OCI-LY1 (cell line): ENCODE data around the gene TSNAX.

Experiments
- H2AFZ ChIP-seq: fragments of 200-600 bp; sonication (generic), shearing (Covaris generic); 2 replicates; pipeline ENCODE4 v1.6.0; 2014; ENCODE audit warnings: antibody characterized with exemption, mild to moderate bottlenecking, low read length
- H3F3A ChIP-seq: fragments of 200-600 bp; sonication (generic), shearing (Covaris generic); 2 replicates; pipeline ENCODE4 v1.6.0; 2014; ENCODE audit warnings: mild to moderate bottlenecking, antibody characterized with exemption, low read length, moderate library complexity; ENCODE audit not compliant: insufficient read depth
- H3K27ac ChIP-seq: fragments of 200-600 bp; sonication (generic); 2 replicates; pipeline ENCODE4 v1.5.1; 2014; ENCODE audit warnings: low read length, mixed run types, mild to moderate bottlenecking, low read depth; ENCODE audit not compliant: poor library complexity, severe bottlenecking
- H3K27me3 ChIP-seq: fragments of 200-600 bp; sonication (generic); 2 replicates; pipeline ENCODE4 v1.6.0; 2014; ENCODE audit warnings: antibody characterized with exemption, mild to moderate bottlenecking, low read length, moderate library complexity; ENCODE audit not compliant: insufficient read depth
- H3K36me3 ChIP-seq: fragments of 200-600 bp; sonication (generic); 2 replicates; pipeline ENCODE4 v1.6.1; 2014; ENCODE audit warnings: mild to moderate bottlenecking, antibody characterized with exemption, low read length, moderate library complexity, mixed read lengths; ENCODE audit not compliant: insufficient read depth
- H3K4me1 ChIP-seq: fragments of 200-600 bp; sonication (generic); 2 replicates; pipeline ENCODE4 v1.5.1; 2014; ENCODE audit warnings: mild to moderate bottlenecking, low read length, moderate library complexity; ENCODE audit not compliant: insufficient read depth, severe bottlenecking
- H3K4me2 ChIP-seq: fragments of 200-600 bp; sonication (generic), shearing (Covaris generic); 2 replicates; pipeline ENCODE4 v1.6.1; 2014; ENCODE audit warnings: low read length
- H3K4me3 ChIP-seq: fragments of 200-600 bp; sonication (generic); 2 replicates; pipeline ENCODE4 v1.5.1; 2014; ENCODE audit warnings: low read length, low read depth, mild to moderate bottlenecking, mixed read lengths; ENCODE audit not compliant: poor library complexity, severe bottlenecking
- H3K79me2 ChIP-seq: fragments of 200-600 bp; shearing (Covaris generic); 2 replicates; pipeline ENCODE4 v1.6.1; 2016; ENCODE audit warnings: mixed run types, low read length, mixed read lengths; ENCODE audit not compliant: insufficient read depth
- H3K9ac ChIP-seq: fragments of 200-600 bp; sonication (generic), shearing (Covaris generic); 2 replicates; pipeline ENCODE4 v1.6.1; 2014; ENCODE audit warnings: mild to moderate bottlenecking, low read length, mixed read lengths
- H3K9me2 ChIP-seq: fragments of 200-600 bp; sonication (generic), shearing (Covaris generic); 2 replicates; pipeline ENCODE4 v1.6.1; 2014; ENCODE audit warnings: low read depth, mild to moderate bottlenecking, low read length, mixed read lengths
- H3K9me3 ChIP-seq: fragments of 200-600 bp; shearing (Covaris generic); 2 replicates; pipeline ENCODE4 v1.6.1; 2014; ENCODE audit warnings: low read length, mixed read lengths
- H4K20me1 ChIP-seq: fragments of 200-600 bp; sonication (generic), shearing (Covaris generic); 2 replicates; pipeline ENCODE4 v1.6.0; 2016; ENCODE audit warnings: mild to moderate bottlenecking, low read length; ENCODE audit not compliant: insufficient read depth
- CTCF ChIP-seq: fragments of 200-600 bp; sonication (generic), shearing (Covaris generic); IDR thresholded peaks from 2 replicates; pipeline ENCODE4 v1.5.1; 2017; ENCODE audit warnings: mild to moderate bottlenecking, antibody characterized with exemption, low read length, moderate library complexity, mixed read lengths
- EZH2 ChIP-seq: fragments of 200-600 bp; sonication (generic), shearing (Covaris generic); IDR thresholded peaks from 2 replicates; pipeline ENCODE4 v1.8.0; 2017; ENCODE audit warnings: borderline replicate concordance, mixed run types, mild to moderate bottlenecking, antibody characterized with exemption, low read length, moderate library complexity, mixed read lengths

Gene TSNAX

GRCh38 chr1:231522931-231523642 lies 5.4 kb upstream of the TSNAX start:
- Histone ChIP-seq H3K79me2 (no peaks in the 10 kb centered on the region), H2AFZ (no peak overlapping the region), H3K9ac (no peak overlapping the region), H3K4me2 (no peak overlapping the region), H3K9me3 (no peaks in the 10 kb centered on the region), H3K4me3 (no peak overlapping the region), H3K27ac (no peak overlapping the region), H3F3A (no peaks in the 10 kb centered on the region), H3K4me1 (peaks cover 10% of the 10 kb centered on the region), H4K20me1 (no peaks in the 10 kb centered on the region), H3K36me3 (no peaks in the 10 kb centered on the region), H3K27me3 (no peaks in the 10 kb centered on the region), H3K9me2 (no peaks in the 10 kb centered on the region)
- TF ChIP-seq EZH2 (no peak), CTCF (no peak)

GRCh38 chr1:231523816-231524215 lies 4.7 kb upstream of the TSNAX start:
- Histone ChIP-seq H2AFZ (no peak overlapping the region), H3K4me1 (peaks cover 12% of the 10 kb centered on the region), H3K27ac (no peak overlapping the region), H3F3A (no peaks in the 10 kb centered on the region), H3K4me3 (no peak overlapping the region), H3K9me3 (no peaks in the 10 kb centered on the region), H3K36me3 (no peaks in the 10 kb centered on the region), H3K9ac (no peak overlapping the region), H3K9me2 (no peaks in the 10 kb centered on the region), H3K79me2 (peaks cover 3% of the 10 kb centered on the region), H4K20me1 (no peaks in the 10 kb centered on the region), H3K4me2 (no peak overlapping the region), H3K27me3 (no peaks in the 10 kb centered on the region)
- TF ChIP-seq CTCF (no peak), EZH2 (no peak)

- Histone ChIP-seq H3K27me3 (no peaks in the 10 kb centered on the region), H4K20me1 (no peaks in the 10 kb centered on the region), H3K9me3 (no peaks in the 10 kb centered on the region), H3K9ac (no peak overlapping the region), H3K36me3 (peaks cover 4% of the 10 kb centered on the region; the same call in 1 of the 2 replicates), H3K9me2 (no peaks in the 10 kb centered on the region), H3K27ac (no peak overlapping the region), H3K79me2 (peaks cover 18% of the 10 kb centered on the region), H3F3A (no peaks in the 10 kb centered on the region), H3K4me2 (no peak overlapping the region), H3K4me3 (no peak overlapping the region), H3K4me1 (peaks cover 26% of the 10 kb centered on the region), H2AFZ (no peak overlapping the region)
- TF ChIP-seq EZH2: no peak
- TF ChIP-seq CTCF: no peak
Observed at GRCh38 chr1:231526536-231526935, 1.9 kb upstream of the TSNAX start.
